H1 (cell line): ENCODE measurements around the gene PTH1R.

Source experiments
- CBX8 ChIP-seq: fragments of 300-800, 300-1000 bp; sonication (generic); IDR thresholded peaks from 2 replicates; pipeline ENCODE4 v1.7.1; 2016; ENCODE audit warnings: low read depth, low read length, borderline replicate concordance
- CTCF ChIP-seq, 3 experiments: IDR thresholded peaks; 1 replicate in 2 of 3; 2 replicates in 1 of 3; pipeline versions ENCODE4 v1.5.1 to v1.6.1; 2011; ENCODE audit warnings: low read length in 3 of 3, mild to moderate bottlenecking in 3 of 3, inconsistent platforms in 2 of 3, low read depth in 1 of 3, moderate library complexity in 1 of 3; ENCODE audit not compliant: insufficient read depth in 1 of 3; ENCODE audit errors: control extremely low read depth in 1 of 3
- EGR1 ChIP-seq: IDR thresholded peaks from 2 replicates; pipeline ENCODE4 v1.6.1; 2011; ENCODE audit warnings: low read depth, low read length, borderline replicate concordance
- GABPA ChIP-seq: IDR thresholded peaks from 2 replicates; pipeline ENCODE4 v1.6.1; 2011; ENCODE audit warnings: mild to moderate bottlenecking, low read length, moderate library complexity, borderline replicate concordance; ENCODE audit not compliant: insufficient read depth
- HDAC6 ChIP-seq: IDR thresholded peaks from one replicate; pipeline ENCODE4 v1.7.1; 2012; ENCODE audit warnings: low read depth, mild to moderate bottlenecking, inconsistent platforms, low read length, moderate library complexity
- MAX ChIP-seq: IDR thresholded peaks from 2 replicates; pipeline ENCODE4 v1.6.1; 2012; ENCODE audit warnings: inconsistent platforms
- POLR2A ChIP-seq, 2 experiments: IDR thresholded peaks; 1 replicate in 1 of 2; 2 replicates in 1 of 2; pipeline ENCODE4 v1.6.1; 2011; ENCODE audit warnings: low read depth in 2 of 2, low read length in 2 of 2, mild to moderate bottlenecking in 2 of 2; ENCODE audit errors: control extremely low read depth in 1 of 2
- SIN3A ChIP-seq, 2 experiments: IDR thresholded peaks in 1 of 2; conservative IDR thresholded peaks in 1 of 2; 2 replicates each; pipeline ENCODE4 v1.6.1; 2011 to 2012; ENCODE audit warnings: low read length in 2 of 2, improper control_type of control experiment in 1 of 2, low read depth in 1 of 2, mild to moderate bottlenecking in 1 of 2
- TCF12 ChIP-seq: IDR thresholded peaks from 2 replicates; pipeline ENCODE4 v1.6.1; 2011; ENCODE audit warnings: low read depth, mild to moderate bottlenecking, low read length

- TF ChIP-seq CTCF (IDR thresholded peaks at IDR 0.05; ENCODE audit: control extremely low read depth in 1 of 3, insufficient read depth in 1 of 3, low read depth in 1 of 3, low read length in 3 of 3) (no peak), TCF12 (no peak), MAX (no peak), EGR1 (no peak), HDAC6 (no peak), CBX8 (no peak), GABPA (no peak), SIN3A (conservative IDR thresholded peaks at IDR 0.05 in 1 of 2, IDR thresholded peaks at IDR 0.05 in 1 of 2; ENCODE audit: low read depth in 1 of 2, low read length in 2 of 2) (no peak), POLR2A (IDR thresholded peaks at IDR 0.05; ENCODE audit: control extremely low read depth in 1 of 2, low read depth in 2 of 2, low read length in 2 of 2) (no peak)
Observed at GRCh38 chr3:46838301-46838700, 39.2 kb upstream of the PTH1R start.
